ENCODE data around the gene GNG12.

The GNG12 gene

DNA sequence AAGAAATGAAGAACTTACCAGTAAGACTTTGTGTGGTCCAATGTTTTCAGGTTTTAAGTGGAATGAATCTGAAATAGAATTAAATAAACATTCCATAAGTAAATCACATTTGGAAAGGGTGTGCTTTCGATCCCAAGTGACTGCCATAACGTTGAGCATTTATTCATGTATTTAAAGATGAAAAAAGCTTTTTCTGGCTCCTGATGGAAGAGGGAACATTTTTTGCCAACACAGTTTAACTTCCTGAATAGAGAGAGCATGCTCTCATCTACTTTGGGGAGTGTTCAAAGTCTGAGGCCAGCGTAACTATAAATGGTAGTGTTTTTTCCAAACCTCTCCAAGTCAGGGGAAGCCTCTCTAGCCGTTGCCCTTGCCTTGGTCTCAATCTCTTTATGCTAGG lies 55.8 kb downstream of the GNG12 start:
- no peak for DNase-seq

DNA sequence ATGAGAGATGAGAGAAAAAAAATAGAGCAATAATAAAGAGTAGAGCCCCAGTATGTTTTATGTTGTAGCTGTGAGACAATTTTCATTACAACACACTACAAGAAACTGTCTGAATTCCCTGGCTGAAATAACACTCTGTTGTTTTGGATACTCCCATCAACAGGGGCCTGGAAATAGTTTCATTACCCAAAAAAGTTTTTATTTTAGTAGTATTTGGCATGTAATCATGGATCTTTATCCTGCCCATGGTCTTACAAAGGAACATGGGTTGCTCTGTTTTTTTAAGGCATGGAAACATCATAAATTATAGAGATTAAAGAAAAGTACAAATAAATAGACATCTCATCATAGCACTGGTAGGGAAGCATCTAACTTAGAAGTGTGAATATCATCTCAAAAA lies 56.3 kb downstream of the GNG12 start:
- DNase-seq = no peak

- no peak for DNase-seq
Observed at GRCh38 chr1:67773462-67773861, 59.8 kb downstream of the GNG12 start.

GRCh38 chr1:67771749-67772148 lies 61.5 kb downstream of the GNG12 start:
- DNase-seq = no peak

DNA sequence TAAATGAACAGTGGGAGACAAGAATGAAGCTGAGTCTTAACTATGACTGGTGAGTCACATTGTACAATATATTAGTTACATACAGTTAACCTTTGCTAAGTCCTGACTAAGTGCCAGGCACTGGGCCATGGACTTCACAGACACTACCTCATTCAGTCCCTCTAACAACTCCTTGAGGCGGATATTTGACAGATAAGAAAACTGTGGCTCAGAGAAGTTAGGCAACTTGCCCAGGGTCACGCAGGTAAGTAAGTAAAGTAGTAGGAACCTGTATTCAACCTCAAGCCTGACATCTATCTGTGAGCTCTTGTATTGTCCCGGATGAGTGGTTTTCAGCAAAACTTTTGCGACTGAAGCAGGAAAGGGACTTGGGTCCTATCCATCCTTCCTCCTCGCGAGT lies 62.1 kb downstream of the GNG12 start:
- no peak for DNase-seq

DNA sequence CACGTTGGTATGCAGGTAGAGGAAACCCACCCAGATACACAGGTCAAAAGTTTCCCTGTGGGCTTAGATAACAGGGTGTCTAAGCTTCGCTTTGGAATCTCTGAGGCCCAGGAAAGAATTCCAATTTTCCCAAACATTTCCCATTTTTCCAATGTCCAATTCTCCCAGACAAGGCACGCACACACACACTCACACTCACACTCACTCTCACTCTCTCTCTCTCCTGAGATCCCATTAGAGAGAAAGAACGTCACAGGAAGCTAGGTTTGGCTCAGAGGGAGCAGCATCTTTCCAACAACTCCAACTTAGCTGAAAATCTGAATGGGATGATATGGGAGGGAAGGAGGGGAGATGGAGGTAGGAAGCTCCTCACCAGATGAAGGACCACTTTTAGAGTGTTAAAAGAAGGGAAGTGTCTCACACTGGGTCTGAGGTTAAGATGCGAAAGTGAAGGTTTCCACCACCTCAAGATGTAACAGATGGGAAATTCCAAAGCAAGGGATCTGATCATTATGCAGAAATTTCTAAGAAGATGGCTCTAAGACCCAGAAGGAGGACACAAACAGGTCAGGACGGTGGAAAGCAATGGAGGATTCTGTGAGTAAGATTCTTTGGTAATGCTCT lies 63.5 kb downstream of the GNG12 start:
- no peak for DNase-seq

GRCh38 chr1:67768480-67768879 lies 64.8 kb downstream of the GNG12 start:
- DNase-seq = no peak

DNA sequence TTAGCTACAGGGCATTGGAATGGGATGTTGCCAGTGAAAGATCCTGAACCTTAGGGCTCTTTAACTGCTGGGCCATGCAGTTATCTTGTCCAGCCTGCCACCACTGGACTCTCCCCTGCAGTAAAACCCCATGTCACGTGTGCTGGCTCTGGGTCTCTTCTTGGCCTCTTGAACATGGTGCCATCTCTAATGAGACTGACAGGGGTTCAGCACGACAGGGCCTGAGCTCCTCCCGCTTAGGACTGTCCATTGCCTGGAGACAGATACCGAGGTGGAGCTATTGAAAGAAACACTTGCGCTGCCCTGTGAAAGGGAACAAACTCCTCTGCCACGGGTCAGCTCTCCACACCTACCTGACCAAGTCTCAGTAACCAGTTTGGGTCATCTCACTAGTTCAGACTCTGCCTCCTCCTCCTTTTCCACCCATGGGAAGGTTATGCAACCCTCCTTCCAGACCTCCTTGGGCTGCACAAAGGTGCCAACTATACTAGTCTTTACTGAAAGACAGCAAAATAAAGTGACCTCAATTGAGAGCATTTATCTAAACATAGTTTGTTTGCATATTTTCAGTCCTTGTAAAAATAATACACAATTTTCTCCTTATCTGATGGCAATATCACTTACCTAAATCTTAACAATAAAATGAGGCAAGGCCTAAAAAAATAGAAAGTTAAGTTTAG lies 66.0 kb downstream of the GNG12 start:
- no peak for DNase-seq

DNA sequence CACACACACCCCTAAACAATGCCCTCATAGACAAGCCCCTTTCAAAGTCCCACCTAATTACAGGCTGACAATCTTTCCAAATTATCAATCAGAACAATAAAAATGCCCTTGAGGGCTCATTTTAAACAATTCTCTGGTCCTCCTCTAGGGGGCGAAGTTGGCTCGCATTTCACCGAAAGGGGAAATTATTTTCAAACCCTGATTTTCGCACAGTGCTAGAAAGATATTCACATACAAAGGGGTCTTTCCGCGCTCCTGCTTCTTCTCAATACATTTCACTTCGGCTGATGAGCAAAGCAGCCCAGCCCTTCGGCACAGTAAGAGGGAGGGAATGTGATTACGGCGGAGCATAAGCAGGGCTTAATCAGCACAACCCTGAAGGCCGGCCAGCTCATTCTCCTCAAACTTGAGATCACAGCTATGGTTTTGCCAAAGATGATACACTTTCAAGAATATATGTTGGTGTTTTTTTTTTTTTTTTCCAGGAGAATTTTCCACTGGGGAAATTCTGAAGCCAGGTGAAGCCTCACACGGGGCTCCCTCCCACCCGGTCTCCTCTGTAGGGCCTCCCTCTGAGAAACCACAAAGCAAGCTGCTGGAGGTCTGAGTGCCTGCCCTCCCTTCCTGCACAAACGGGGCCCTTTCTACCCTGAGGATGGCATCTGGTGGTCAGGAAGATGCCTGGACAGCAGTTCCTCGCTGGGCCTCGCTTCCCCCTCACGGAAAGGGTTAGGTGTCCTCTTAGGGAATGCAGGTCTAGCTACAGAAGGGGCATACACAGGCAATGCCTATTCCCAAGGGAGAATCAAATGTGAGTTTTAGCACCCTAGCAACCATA lies 66.9 kb downstream of the GNG12 start:
- peak; percentile 70 for DNase-seq

GRCh38 chr1:67764633-67765032 lies 68.6 kb downstream of the GNG12 start:
- DNase-seq = no peak

GRCh38 chr1:67761730-67762129 lies 71.5 kb downstream of the GNG12 start:
- DNase-seq = no peak

- DNase-seq = no peak
Observed at GRCh38 chr1:67761091-67761490, 72.2 kb downstream of the GNG12 start.

GRCh38 chr1:67760030-67760821 lies 73.0 kb downstream of the GNG12 start:
- DNase-seq = peak; percentile 79

GRCh38 chr1:67759692-67760029 lies 73.6 kb downstream of the GNG12 start:
- no peak for DNase-seq

DNA sequence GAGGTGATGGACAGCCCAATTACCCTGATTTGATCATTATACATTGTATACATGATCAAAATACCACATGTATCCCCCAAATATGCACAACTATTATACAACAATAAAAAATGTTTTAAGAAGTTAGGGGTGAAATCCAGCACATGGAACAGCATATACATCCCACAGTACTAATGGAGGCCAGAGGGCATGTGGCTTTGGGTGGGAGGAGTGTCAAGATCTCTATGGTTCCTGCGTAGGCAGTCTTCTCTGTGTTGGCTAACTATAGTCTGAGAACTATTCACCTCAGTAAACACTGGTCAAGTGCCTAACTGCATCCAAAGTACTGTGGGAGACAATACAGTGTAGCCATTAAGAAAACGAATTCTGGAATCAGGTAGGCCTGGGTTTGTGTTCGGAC lies 74.2 kb downstream of the GNG12 start:
- no peak for DNase-seq

GRCh38 chr1:67755619-67756018 lies 77.6 kb downstream of the GNG12 start:
- DNase-seq = no peak

DNA sequence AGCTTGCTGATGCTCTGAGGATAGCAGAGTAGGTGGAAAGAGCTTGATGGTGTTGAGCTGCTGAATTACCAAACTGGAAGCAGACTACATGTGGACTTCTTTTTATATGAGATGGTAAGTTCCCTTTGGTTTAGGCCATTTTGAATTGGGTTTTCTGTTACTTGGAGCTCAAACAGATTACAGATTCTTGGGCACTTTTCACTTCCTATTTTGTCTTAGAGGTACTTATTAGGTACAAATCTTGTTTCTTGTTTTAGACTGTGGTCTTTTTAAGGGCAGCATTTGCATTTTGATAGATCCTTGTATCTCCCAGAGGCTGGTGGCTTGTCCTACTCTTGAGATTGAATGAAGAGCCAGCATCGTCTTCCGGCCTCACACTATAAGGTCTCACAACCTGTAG lies 78.1 kb downstream of the GNG12 start:
- no peak for DNase-seq

- DNase-seq = no peak
Observed at GRCh38 chr1:67754526-67754920, 78.7 kb downstream of the GNG12 start.

- DNase-seq = no peak
Observed at GRCh38 chr1:67753776-67754525, 79.3 kb downstream of the GNG12 start.

GRCh38 chr1:67752306-67752705 lies 81.0 kb downstream of the GNG12 start:
- DNase-seq = no peak

DNA sequence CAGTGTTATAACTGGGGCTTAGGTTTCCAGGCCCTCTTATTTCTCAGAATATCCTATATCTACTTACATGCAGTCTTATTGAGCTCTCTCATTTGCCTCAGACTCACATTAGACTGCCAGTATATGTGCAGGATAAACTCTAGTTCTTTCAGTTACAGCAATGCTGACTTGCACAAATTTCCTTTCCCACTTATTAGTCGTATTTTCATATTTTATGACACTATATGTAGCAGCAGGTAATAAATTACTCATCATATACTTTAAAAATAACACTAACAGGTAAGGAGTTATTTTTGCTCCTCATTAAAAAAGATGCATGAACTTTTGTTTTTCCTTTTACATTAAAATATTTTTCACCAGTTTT lies 82.6 kb downstream of the GNG12 start:
- DNase-seq = no peak

- DNase-seq = no peak
Observed at GRCh38 chr1:67749844-67750690, 83.2 kb downstream of the GNG12 start.

Measured in activated CD8-positive, alpha-beta memory T cell treated with anti-CD3 and anti-CD28 coated beads for 24 hours (primary cell).